ENCODE data around the gene TP53RK. TPM values are rescaled to one million over a fixed set of nuclear protein-coding genes. Genes with fewer than 3 reads are reported as not detected.

The TP53RK gene
- total and polyA plus RNA-seq, 2 of the 4 experiments (the other 2 are of a cell fraction), result 8.7 to 10.6 TPM

DNA sequence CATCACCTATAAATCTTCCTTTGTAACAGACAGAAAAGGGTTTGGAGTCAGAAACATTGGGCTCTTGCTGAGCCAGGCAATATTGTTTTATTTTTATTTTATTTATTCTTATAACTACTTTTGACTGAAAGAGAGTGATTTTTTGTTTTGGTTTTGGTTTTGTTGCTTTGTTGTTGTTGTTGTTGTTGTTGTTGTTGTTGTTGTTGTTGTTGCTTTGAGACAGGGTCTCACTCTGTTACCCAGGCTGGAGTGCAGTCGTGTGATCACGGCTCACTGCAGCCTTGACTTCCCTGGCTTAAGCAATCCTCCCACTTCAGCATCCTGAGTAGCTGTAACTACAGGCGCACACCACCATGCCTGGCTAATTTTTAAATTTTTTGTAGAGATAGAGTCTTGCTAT is 22.9 kb downstream of the TP53RK start:
- Histone ChIP-seq H2AK9ac (replicated peaks; ENCODE audit: low read depth, low read length, poor library complexity) (no peak overlapping the region), H2BK15ac (ENCODE audit: low read depth, low read length) (no peak overlapping the region), H3K4me3 (ENCODE audit: insufficient read depth, low read depth, low read length) (no peak overlapping the region), H3K9me3 (ENCODE audit: control insufficient read depth, insufficient read depth, low read length) (peaks cover 8% of the 10 kb centered on the region), H3K9me1 (ENCODE audit: insufficient read depth, low read length) (no peaks in the 10 kb centered on the region), H2BK120ac (ENCODE audit: low read depth, low read length) (no peak overlapping the region), H3K4me1 (ENCODE audit: control insufficient read depth, insufficient read depth, low read length) (no peaks in the 10 kb centered on the region), H3K18ac (ENCODE audit: low read depth, low read length) (no peak overlapping the region), H2AFZ (replicated peaks; ENCODE audit: low read length, poor library complexity) (no peak overlapping the region), H3K14ac (replicated peaks; ENCODE audit: low read depth, low read length) (no peak overlapping the region), H4K91ac (ENCODE audit: insufficient read depth, low read depth, low read length) (no peak overlapping the region), H3K4ac (ENCODE audit: low read depth, low read length) (no peak overlapping the region), H3K36me3 (ENCODE audit: control insufficient read depth, insufficient read depth, low read length) (no peaks in the 10 kb centered on the region; the same call in 1 of the 2 replicates), H2BK5ac (ENCODE audit: low read depth, low read length, poor library complexity, severe bottlenecking) (no peak overlapping the region), H3K56ac (ENCODE audit: extremely low read depth, insufficient read depth, low read length) (no peak overlapping the region), H3K4me2 (ENCODE audit: low read depth, low read length) (no peak overlapping the region), H4K20me1 (ENCODE audit: insufficient read depth, low read length) (no peaks in the 10 kb centered on the region), H3K79me1 (ENCODE audit: low read depth in 1 of 2, low read length in 2 of 2) (no peaks in the 10 kb centered on the region), H2BK20ac (ENCODE audit: low read depth, low read length) (no peak overlapping the region), H3K27me3 (ENCODE audit: control insufficient read depth, insufficient read depth, low read length) (no peaks in the 10 kb centered on the region), H3K9ac (ENCODE audit: low read depth, low read length) (no peak overlapping the region), H3K23ac (ENCODE audit: low read depth, low read length) (no peak overlapping the region), H2AK5ac (ENCODE audit: low read depth, low read length) (no peak overlapping the region), H3K27ac (ENCODE audit: insufficient read depth, low read length) (no peak overlapping the region), H4K8ac (ENCODE audit: low read depth in 2 of 2, low read length in 2 of 2) (no peak overlapping the region), H4K5ac (ENCODE audit: low read depth, low read length) (no peak overlapping the region)
- TF ChIP-seq MAFK (IDR thresholded peaks at IDR 0.05; ENCODE audit: low read depth, low read length) (no peak), RAD21 (IDR thresholded peaks at IDR 0.05; ENCODE audit: low read length) (no peak), BHLHE40 (IDR thresholded peaks at IDR 0.05; ENCODE audit: low read depth, low read length) (no peak), SMC3 (IDR thresholded peaks at IDR 0.05; ENCODE audit: low read depth, low read length) (no peak), MAZ (IDR thresholded peaks at IDR 0.05; ENCODE audit: borderline replicate concordance, low read depth, low read length) (no peak), RCOR1 (IDR thresholded peaks at IDR 0.05; ENCODE audit: insufficient replicate concordance, low read length) (no peak), CEBPB (IDR thresholded peaks at IDR 0.05; ENCODE audit: low read depth, low read length) (no peak), CHD1 (IDR thresholded peaks at IDR 0.05; ENCODE audit: low read depth, low read length) (no peak), FOS (IDR thresholded peaks at IDR 0.05; ENCODE audit: low read depth, low read length) (no peak), RFX5 (IDR thresholded peaks at IDR 0.05; ENCODE audit: low read depth, low read length) (no peak), MXI1 (IDR thresholded peaks at IDR 0.05; ENCODE audit: borderline replicate concordance, low read depth, low read length) (no peak), POLR2A (IDR thresholded peaks at IDR 0.05; ENCODE audit: low read depth, low read length) (no peak), NFE2L2 (IDR thresholded peaks at IDR 0.05; ENCODE audit: low read depth, low read length) (no peak)
- TF ChIP-seq, protein P1, sequence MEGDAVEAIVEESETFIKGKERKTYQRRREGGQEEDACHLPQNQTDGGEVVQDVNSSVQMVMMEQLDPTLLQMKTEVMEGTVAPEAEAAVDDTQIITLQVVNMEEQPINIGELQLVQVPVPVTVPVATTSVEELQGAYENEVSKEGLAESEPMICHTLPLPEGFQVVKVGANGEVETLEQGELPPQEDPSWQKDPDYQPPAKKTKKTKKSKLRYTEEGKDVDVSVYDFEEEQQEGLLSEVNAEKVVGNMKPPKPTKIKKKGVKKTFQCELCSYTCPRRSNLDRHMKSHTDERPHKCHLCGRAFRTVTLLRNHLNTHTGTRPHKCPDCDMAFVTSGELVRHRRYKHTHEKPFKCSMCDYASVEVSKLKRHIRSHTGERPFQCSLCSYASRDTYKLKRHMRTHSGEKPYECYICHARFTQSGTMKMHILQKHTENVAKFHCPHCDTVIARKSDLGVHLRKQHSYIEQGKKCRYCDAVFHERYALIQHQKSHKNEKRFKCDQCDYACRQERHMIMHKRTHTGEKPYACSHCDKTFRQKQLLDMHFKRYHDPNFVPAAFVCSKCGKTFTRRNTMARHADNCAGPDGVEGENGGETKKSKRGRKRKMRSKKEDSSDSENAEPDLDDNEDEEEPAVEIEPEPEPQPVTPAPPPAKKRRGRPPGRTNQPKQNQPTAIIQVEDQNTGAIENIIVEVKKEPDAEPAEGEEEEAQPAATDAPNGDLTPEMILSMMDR (conservative IDR thresholded peaks at IDR 0.05; ENCODE audit: low read depth, low read length), result no peak
- TF ChIP-seq, protein P2, sequence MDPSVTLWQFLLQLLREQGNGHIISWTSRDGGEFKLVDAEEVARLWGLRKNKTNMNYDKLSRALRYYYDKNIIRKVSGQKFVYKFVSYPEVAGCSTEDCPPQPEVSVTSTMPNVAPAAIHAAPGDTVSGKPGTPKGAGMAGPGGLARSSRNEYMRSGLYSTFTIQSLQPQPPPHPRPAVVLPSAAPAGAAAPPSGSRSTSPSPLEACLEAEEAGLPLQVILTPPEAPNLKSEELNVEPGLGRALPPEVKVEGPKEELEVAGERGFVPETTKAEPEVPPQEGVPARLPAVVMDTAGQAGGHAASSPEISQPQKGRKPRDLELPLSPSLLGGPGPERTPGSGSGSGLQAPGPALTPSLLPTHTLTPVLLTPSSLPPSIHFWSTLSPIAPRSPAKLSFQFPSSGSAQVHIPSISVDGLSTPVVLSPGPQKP (IDR thresholded peaks at IDR 0.05; ENCODE audit: borderline replicate concordance, low read depth, low read length), result no peak
- TF ChIP-seq, protein P3, sequence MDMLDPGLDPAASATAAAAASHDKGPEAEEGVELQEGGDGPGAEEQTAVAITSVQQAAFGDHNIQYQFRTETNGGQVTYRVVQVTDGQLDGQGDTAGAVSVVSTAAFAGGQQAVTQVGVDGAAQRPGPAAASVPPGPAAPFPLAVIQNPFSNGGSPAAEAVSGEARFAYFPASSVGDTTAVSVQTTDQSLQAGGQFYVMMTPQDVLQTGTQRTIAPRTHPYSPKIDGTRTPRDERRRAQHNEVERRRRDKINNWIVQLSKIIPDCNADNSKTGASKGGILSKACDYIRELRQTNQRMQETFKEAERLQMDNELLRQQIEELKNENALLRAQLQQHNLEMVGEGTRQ (IDR thresholded peaks at IDR 0.05; ENCODE audit: low read depth, low read length), result no peak
- ATAC-seq (ENCODE audit: low read depth) (no peak), DNase-seq (no peak)
- intact Hi-C loops (cut with micrococcal nuclease), result no loop called here
- WGBS, 2 experiments (ENCODE audit: extremely low coverage in 2 of 2, insufficient read length in 1 of 2), result no CpG with 5 or more reads among the region's 3 CpGs
- in situ Hi-C loops (cut with MboI; ENCODE audit: low sequenced_read_pairs), result no loop called here
- ChIA-PET POLR2A (ENCODE audit: unreplicated experiment) (no interaction called here), CTCF (no interaction called here)
- BruUV-seq (replicated peaks), result no TSS peak
- dilution Hi-C loops (cut with HindIII; ENCODE audit: low sequenced_read_pairs, unreplicated experiment), result no loop called here

Data from IMR-90 (cell line).